Esophagus squamous epithelium (tissue), 4 donors: ENCODE measurements around the gene CANT1.

Experiments
- POLR2A ChIP-seq, 4 donors: fragments of 450-650 bp; IDR thresholded peaks; one replicate each; pipeline ENCODE4 v1.6.1; 2017; ENCODE audit warnings: antibody characterized with exemption in 4 of 4, mild to moderate bottlenecking in 4 of 4, moderate library complexity in 3 of 4
- TF ChIP-seq, protein P1 (sequence below), 6 experiments: fragments of 450-650 bp in 4 of 6; fragments of 200-600 bp in 2 of 6; sonication (generic) in 2 of 6; IDR thresholded peaks; one replicate each; pipeline ENCODE4 v1.5.1; 2016 to 2019; ENCODE audit warnings: antibody characterized with exemption in 6 of 6, mild to moderate bottlenecking in 4 of 6, moderate library complexity in 4 of 6

DNA sequence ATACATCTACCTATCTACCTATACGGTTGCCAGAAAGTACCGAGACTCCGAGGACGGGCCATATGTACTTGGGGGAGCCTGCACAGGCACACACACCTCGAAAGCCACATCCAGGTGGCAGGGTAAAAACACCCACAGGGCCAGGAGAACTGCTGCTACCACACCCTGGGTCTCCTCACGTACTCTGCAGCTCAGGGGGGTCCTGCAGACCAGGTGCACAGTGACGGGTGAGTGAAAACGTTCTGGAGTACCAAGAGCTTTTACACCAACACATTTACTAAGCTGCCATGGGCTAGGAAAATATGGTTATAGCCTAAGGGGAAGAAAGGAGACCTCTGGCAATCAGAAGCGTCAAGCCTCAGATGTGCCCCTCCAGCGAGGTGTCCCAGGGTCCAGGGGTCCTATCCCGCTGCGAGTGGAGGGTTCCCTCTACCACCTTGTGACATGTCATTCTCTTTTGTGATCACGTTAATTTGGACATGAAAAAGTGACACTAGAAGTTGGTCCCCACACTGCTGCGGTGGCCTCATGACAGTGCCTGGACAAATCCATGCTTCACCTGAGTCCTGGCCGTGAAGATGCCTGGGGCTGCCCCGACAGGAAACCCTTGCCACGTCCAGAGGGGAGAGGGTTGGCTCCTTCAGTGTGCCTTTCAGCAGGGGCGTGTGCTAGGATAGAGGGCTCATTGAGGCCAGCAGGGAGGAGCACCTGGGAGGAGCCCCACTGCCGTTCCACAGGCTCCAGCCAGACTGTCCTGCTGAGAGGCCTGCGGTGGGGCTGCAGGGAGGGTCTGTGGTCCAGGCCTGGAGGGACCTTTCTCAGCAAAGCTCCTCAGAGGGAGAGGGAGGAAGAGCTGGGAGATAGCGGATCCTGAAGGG, 1.8 kb downstream of the CANT1 start:
- TF ChIP-seq, protein P1, sequence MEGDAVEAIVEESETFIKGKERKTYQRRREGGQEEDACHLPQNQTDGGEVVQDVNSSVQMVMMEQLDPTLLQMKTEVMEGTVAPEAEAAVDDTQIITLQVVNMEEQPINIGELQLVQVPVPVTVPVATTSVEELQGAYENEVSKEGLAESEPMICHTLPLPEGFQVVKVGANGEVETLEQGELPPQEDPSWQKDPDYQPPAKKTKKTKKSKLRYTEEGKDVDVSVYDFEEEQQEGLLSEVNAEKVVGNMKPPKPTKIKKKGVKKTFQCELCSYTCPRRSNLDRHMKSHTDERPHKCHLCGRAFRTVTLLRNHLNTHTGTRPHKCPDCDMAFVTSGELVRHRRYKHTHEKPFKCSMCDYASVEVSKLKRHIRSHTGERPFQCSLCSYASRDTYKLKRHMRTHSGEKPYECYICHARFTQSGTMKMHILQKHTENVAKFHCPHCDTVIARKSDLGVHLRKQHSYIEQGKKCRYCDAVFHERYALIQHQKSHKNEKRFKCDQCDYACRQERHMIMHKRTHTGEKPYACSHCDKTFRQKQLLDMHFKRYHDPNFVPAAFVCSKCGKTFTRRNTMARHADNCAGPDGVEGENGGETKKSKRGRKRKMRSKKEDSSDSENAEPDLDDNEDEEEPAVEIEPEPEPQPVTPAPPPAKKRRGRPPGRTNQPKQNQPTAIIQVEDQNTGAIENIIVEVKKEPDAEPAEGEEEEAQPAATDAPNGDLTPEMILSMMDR (IDR thresholded peaks at IDR 0.05), result no peak
- TF ChIP-seq POLR2A (IDR thresholded peaks at IDR 0.05), result no peak
